K562 (cell line): ENCODE data around the gene DLX4. TPM values are rescaled to one million over a fixed set of nuclear protein-coding genes. Genes with fewer than 3 reads are reported as not detected.

Experiments
- BRF1 ChIP-seq: IDR thresholded peaks from 3 replicates; pipeline ENCODE4 v1.6.1; 2011; ENCODE audit warnings: borderline replicate concordance, mild to moderate bottlenecking; ENCODE audit not compliant: insufficient read length; ENCODE audit errors: extremely low read depth
- CHD7 ChIP-seq: fragments of 200-600 bp; sonication (generic); IDR thresholded peaks from one replicate; pipeline ENCODE4 v1.6.1; 2012; ENCODE audit warnings: mild to moderate bottlenecking, low read depth, low read length, inconsistent platforms
- CTBP1 ChIP-seq: fragments of 450-650 bp; IDR thresholded peaks from 2 replicates; pipeline ENCODE4 v1.6.1; 2016; ENCODE audit warnings: borderline replicate concordance
- DPF2 ChIP-seq: fragments of 450-650 bp; IDR thresholded peaks from 2 replicates; pipeline ENCODE4 v1.6.1; 2016
- EWSR1 ChIP-seq: fragments of 450-650 bp; IDR thresholded peaks from 2 replicates; pipeline ENCODE4 v1.6.1; 2018; ENCODE audit warnings: borderline replicate concordance, mild to moderate bottlenecking, low read depth, moderate library complexity; ENCODE audit not compliant: partially characterized antibody
- GATAD2B ChIP-seq: fragments of 450-650 bp; IDR thresholded peaks from 2 replicates; pipeline ENCODE4 v1.6.1; 2017; ENCODE audit warnings: mild to moderate bottlenecking, borderline replicate concordance
- ID3 ChIP-seq, 2 experiments: fragments of 250-450 bp in 1 of 2; fragments of 450-650 bp in 1 of 2; sonication (Bioruptor Pico) in 1 of 2; IDR thresholded peaks; 2 replicates each; pipeline versions ENCODE4 v1.6.1 to v1.8.0; 2016 to 2021; ENCODE audit warnings: mild to moderate bottlenecking in 2 of 2, moderate library complexity in 2 of 2, missing compliant biosample characterization in 1 of 2, missing genetic modification characterization in 1 of 2
- KDM5B ChIP-seq: fragments of 200-600 bp; sonication (generic); IDR thresholded peaks from 2 replicates; pipeline ENCODE4 v1.6.1; 2012; ENCODE audit warnings: low read depth, mild to moderate bottlenecking, moderate library complexity, low read length, control low read depth, inconsistent platforms; ENCODE audit not compliant: insufficient replicate concordance
- KLF1 ChIP-seq: fragments of 450-650 bp; IDR thresholded peaks from 2 replicates; pipeline ENCODE4 v1.6.1; 2016; ENCODE audit warnings: missing genetic modification characterization, missing compliant biosample characterization
- LEF1 ChIP-seq: fragments of 450-650 bp; IDR thresholded peaks from 2 replicates; pipeline ENCODE4 v1.6.1; 2016; ENCODE audit warnings: mild to moderate bottlenecking
- PTBP1 ChIP-seq: fragments of 200-400 bp; formaldehyde crosslinking; IDR thresholded peaks from 2 replicates; pipeline ENCODE4 v1.6.1; 2017; ENCODE audit warnings: low read depth, low read length
- SMARCC2 ChIP-seq: fragments of 450-650 bp; IDR thresholded peaks from 2 replicates; pipeline ENCODE4 v1.6.1; 2017; ENCODE audit warnings: antibody characterized with exemption, moderate library complexity, mild to moderate bottlenecking, low read depth
- ZNF197 ChIP-seq: fragments of 200-800 bp; sonication (Bioruptor generic); IDR thresholded peaks from 2 replicates; pipeline ENCODE4 v1.6.1; 2016; ENCODE audit warnings: low read depth, missing genetic modification characterization, missing compliant biosample characterization
- ZNF3 ChIP-seq: fragments of 250-450 bp; sonication (Bioruptor Pico); IDR thresholded peaks from 2 replicates; pipeline ENCODE4 v1.5.0; 2021; ENCODE audit warnings: mild to moderate bottlenecking, moderate library complexity
- ZNF668 ChIP-seq: fragments of 250-450 bp; sonication (Bioruptor Pico); IDR thresholded peaks from 2 replicates; pipeline ENCODE4 v1.8.0; 2022; ENCODE audit warnings: mild to moderate bottlenecking, inconsistent platforms
- ZSCAN29 ChIP-seq: fragments of 450-650 bp; IDR thresholded peaks from 2 replicates; pipeline ENCODE4 v1.6.1; 2017
- ZSCAN32 ChIP-seq: fragments of 450-650 bp; formaldehyde crosslinking; IDR thresholded peaks from 2 replicates; pipeline ENCODE4 v1.4.0; 2020; ENCODE audit warnings: mild to moderate bottlenecking, moderate library complexity
- polyA plus RNA-seq, 8 experiments: library from polyadenylated mRNA; depleted of rRNA in 4 of 8; stranded (reverse) in 5 of 8; unstranded in 3 of 8; fragments of >200 nt; fragmentation: Nextera tagmentation in 2 of 8; fragmentation: Illumina TruSeq in 1 of 8; extraction: Ambion mirVana in 2 of 8; extraction: Trizol in 1 of 8; gene quantifications; 2 replicates each; pipeline versions ENCODE4 v1.2.1 to v1.2.3, GENCODE V29; 2011 to 2014; ENCODE audit warnings: inconsistent platforms in 1 of 8, missing spikeins in 1 of 8
- total RNA-seq, 7 experiments: library from RNA; depleted of rRNA in 6 of 7; stranded (reverse); fragments of >200 nt in 6 of 7; fragmentation: Illumina TruSeq in 2 of 7; extraction: Trizol in 2 of 7; gene quantifications; 2 replicates each; pipeline versions ENCODE4 v1.2.1 to v1.2.3, GENCODE V29; 2011 to 2021; ENCODE audit warnings: low replicate concordance in 1 of 7

DLX4 gene
- total and polyA plus RNA-seq, 9 of the 15 experiments (the other 6 are each of a cell fraction or from before 2014, with no cell fraction given) = 0.15 to 2.2 (median 0.58) TPM

- TF ChIP-seq GATAD2B (peak; percentile 81; the same call in 1 of the 2 replicates), ZSCAN29 (no peak), ZNF3 (CRISPR knock-in tag) (no peak), KDM5B (no peak), KLF1 (peak; percentile 23; the same call in 1 of the 2 replicates), EWSR1 (no peak), ZSCAN32 (CRISPR knock-in tag) (no peak), ZNF668 (CRISPR knock-in tag) (no peak), LEF1 (no peak), ID3 (CRISPR knock-in tag; IDR thresholded peaks at IDR 0.05) (no peak), ID3 (tag; IDR thresholded peaks at IDR 0.05) (peak; percentile 49; the same call in 1 of the 2 replicates), CTBP1 (peak; percentile 49; the same call in 1 of the 2 replicates), SMARCC2 (0 out of 2 replicates have a peak, but pooled peaks have one; percentile 27), ZNF197 (CRISPR knock-in tag) (no peak), CHD7 (no peak), BRF1 (no peak), DPF2 (peak; percentile 49; the same call in 1 of the 2 replicates), PTBP1 (no peak)
These were observed 421 bp upstream of the DLX4 start (continued) for GRCh38 chr17:49968405-49969133.
